Daoy (cell line): ENCODE data around the gene PTPRN2. TPM values are rescaled to one million over a fixed set of nuclear protein-coding genes. Genes with fewer than 3 reads are reported as not detected.

Source experiments
- DNase-seq: peaks from one replicate; pipeline ENCODE4 v3.0.0-alpha.2; 2015; ENCODE audit warnings: low read depth
- total RNA-seq: library from RNA; depleted of rRNA; stranded (reverse); fragments of >200 nt; shearing (Covaris generic); gene quantifications from 2 replicates; pipeline ENCODE4 v1.2.3, GENCODE V29; 2014

The PTPRN2 gene
- total RNA-seq, 1 experiment from 2014 or later, result 8.3 TPM

DNA sequence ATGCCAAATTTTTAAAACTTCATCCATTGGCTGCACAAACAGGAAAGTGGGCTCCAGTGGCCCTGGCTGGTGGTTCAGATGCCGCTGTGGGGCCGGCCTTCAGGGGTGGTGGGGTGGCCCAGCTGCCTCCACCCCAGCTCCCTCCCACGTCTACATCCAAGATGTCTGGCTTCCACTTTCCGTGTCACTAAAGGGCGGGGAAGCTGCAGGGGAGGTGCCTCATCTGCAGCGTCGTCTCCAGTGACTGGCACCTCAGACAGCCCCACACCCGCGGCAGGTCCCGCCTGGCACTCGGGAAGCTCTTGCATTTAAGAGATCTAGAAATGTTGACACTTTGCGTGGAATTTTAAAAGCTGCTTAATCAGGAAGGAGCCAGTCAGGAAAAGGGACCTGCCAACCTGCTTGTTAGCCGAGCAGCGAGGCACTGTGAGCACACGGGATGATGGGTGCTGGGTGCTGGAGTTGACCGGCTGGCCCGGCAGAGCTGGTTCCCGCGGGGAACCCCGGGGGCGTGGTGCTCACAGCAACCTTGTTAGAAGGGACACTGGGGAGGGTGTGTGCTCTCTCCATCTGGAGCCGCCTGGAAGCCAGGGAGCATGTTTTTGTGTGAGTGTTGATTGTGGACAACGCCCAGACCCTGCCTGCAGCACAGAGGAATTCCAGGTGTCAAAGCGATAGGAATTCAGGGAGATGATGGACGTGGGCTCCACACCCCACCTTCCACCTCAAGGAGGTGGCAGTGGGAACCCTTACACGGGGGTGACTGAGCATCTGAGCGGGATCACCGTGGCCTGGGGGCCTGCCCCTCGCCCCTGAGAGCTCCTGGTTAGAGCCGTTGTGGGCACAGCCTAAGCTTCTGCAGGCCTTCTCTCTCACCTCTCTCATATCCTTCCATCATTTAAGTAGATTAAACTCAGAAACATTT lies 320.5 kb downstream of the PTPRN2 start:
- DNase-seq, result no peak

DNA sequence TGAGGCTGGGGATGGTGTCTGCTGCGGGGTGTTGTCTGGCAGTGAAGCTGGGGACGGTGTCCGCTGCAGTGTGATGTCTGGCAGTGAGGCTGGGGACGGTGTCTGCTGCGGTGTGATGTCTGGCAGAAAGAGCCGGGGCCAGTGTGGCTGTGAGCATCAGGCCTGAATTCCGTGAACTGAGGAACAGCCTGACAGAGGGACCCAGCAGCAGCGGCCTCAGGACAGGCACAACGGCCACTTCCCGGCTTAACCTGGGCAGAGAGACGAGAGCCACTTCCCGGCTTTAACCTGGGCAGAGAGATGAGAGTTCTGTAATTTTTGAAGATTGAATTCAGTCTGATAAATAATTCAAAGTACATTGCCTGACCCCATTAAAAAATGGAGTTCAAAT lies 321.2 kb downstream of the PTPRN2 start:
- DNase-seq, result no peak

DNA sequence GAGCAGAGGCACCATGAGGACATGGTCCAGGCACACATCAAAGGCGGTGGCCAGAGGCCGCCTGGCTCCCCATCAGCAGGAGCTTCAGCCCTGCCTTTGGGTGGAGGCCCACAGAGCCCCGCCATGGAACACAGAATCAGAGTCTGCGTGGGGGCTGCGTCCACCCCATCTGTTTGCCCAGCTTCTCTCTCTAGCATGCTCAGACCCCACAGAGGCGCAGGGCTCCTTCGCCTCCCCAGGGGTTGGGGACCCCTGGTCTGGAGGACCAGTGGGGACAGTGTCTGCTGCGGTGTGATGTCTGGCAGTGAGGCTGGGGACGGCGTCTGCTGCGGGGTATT lies 321.9 kb downstream of the PTPRN2 start:
- no peak for DNase-seq

DNA sequence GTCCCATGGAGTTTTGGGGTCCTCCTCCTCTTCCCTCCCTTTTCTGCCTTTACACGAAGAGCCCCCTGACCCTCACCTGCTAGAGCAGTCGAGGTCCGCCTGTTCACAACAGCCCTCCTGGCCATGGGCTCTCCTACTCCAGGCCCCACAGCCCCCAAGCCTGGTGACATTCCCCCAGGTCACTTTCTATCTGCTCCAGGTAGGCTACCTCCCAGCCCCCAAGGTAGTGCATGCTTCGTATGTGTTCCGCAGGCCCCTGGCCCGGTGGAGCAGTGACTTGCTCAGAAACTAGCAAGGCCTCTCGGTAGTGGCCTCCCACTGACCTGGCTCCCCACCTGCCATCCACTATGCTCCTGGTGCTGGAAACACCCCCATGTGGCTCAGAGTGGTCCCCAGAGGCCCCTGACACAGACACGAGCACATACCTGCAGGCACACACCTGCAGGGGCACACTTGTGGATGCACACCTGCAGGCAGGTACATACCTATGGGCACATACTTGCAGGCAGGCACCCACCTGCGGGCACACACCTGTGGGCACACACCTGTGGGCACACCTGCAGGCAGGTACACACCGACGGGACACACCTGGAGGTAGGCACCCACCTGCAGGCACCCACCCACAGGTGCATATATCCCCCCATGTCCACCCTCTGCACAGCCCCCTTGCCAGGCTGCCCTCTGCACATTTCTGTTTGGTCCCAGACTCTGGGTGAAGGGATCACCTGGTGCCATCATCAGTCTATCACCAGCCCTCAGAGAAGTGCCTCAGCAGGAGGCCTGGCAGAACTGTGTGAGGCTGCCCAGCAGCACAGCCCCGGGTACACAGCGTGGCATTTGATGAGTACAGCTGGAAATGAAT lies 322.5 kb downstream of the PTPRN2 start:
- no peak for DNase-seq

DNA sequence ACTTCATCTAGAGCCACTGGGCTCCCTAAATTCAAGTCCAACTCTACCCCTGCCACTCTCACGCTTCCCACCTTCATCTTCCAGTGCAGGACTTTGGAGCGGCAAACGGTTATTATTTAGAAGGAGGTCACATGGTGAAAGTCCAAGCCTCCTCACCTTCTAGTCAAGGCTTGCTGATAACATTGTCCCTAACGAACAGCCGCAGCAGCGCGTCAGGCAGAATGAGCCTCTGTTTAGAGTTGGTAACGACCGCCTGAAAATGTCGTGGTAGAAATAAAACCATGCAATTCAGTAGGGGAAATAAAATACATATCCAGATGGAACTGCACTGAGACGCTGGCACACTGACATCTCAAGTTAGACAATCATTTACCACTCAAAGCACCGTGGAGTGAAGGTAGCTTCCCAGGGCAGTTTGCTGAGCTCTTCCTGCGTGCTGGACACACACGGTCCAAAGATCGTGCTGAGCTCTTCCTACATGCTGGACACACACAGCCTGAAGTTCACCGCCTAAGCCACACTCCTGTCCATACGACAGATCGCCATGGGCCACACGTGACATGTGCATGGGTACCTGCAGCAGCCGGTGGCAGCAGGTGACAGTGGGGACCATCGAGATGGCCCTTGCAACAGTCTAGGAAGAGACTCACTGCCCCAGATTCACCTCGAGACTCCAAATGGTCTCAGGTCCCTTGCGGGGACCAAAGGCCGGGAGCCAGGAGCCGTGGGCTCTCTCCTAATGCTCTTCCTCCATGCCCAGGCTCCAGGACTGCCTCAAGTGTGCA lies 323.5 kb downstream of the PTPRN2 start:
- no peak for DNase-seq

DNA sequence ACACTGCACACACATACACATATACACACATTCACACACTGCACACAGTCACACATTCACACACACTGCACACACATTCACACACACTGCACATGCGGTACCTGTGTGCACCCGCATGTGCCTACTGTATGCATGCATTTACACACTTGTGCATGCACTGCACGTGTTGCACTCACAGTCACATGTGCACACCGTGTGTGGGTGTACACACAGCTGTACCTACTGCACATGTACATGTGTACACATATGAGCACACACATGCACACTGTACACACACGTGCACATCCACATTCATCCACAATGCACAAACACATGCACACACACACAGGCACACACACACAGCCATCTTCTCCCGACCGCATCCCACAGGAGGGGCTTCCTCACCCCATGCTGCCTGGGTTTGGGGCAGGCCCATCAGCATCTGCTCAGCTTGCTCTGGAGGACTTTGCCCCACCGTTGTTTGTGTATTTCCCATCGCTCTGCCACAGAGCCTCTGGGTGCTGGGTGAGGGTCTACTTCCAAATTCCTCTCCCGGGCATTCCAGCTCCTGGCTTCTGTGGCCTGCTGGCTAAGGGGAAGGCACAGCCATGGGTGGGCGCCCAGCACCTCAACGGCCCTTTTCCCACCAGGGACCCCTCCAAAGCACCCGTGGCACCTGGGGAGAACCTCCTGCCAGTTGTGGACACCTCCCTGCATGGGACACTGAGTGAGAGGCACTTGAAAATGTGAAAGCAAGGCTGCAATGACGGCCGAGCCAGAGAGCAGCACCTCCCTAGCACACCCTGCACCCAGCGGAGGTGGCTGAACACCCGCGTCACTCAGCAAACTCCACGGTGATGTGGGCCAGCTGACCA lies 324.3 kb downstream of the PTPRN2 start:
- DNase-seq, result no peak

DNA sequence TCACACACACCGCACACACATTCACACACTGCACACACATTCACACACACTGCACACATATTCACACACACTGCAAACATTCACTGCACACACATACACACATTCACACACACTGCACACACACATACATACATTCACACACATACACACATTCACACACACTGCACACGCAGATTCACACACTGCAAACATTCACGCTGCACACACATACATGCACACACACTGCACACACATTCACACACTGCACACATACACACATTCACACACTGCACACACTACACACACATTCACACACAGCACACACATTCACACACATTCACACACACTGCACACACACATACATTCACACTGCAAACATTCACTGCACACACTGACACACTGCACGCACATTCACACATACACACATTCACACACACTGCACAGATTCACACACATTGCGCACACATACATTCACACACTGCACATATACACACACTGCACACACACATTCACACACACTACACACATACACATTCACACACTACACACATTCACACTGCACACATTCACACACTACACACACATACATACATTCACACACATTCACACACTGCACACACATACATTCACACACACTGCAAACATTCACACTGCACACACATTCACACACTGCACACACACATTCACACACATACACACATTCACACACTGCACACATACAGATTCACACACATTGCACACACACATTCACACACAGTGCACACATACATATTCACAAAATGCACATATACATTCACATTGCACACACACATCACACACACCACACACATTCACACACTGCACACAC lies 325.1 kb downstream of the PTPRN2 start:
- no peak for DNase-seq

DNA sequence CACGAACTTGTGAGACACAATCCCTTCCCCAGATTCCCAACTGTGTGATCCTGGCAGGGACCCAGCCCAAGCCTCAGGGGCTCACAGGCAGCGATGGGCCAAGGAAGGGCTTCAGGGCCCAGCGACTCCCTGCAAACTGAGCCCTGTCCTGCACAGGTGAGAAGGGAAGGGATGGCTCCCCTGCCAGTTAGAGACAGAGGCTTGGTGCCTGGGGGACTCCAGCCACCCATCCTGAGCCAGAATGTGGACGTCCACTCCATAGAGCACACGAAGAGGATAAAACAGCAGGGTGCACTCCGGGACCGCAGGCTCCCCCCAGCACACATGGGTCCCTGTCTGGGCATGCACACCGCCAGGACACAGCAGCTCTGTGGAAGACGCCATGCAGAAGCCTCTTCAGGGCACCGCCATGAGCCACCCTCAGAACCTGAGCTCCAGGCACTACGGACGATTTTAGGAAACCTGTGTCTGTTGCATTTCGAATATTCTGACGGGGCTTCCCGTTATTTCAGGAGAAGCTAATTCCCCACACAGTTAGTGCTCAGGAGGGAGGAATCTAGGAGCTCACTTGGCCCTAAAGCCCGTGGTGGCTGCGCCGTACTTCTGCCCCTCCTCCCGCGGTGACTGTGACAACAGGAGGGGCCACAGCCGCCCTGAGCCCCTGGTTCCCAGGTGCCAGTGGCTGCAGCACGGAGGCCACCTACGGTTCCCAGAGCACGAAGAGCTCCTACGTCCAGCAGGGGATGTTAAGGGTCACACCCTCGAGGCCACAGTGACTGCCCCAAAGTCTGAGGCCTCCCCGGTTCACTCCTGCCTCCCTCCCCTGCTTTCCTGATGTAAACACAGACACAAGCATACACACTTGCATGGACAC lies 326.0 kb downstream of the PTPRN2 start:
- DNase-seq, result no peak

DNA sequence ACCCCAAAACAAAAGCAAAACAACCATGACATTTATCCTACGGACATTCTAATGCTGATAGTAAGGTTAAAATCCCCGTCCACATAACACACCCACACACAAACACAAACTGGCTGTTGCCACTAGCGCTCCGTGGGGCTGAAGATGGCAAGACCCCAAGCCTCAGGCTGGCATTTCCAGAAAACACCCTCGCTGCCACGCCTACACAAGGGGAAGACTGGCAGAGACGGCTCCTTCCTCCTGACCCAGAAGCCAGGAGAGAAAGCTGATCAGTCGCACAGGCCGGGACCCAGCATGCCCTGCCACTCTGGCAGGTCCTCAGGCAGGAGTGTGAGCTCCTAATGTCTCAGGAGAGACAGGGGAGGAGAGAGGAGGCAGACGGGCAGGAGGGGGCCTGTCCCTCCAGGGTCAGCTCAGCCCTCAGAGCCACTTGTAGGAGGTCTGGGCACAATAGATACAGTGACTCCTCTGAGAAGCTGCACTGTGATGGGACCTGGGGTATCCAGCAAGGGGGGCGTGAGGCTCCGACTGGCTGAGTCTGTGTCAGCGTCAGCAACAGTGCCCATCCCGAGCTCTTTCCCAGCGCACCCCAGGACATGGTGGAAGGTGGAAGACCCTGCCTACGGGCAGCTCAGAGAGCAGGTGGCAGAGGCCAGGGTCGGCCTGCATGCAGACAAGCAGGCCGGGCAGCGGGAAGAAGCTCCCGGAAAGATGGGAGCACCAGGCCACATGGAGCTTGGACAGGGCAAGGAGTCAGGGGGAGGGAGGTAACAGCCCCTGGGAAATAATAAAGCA lies 326.9 kb downstream of the PTPRN2 start:
- DNase-seq, result no peak

DNA sequence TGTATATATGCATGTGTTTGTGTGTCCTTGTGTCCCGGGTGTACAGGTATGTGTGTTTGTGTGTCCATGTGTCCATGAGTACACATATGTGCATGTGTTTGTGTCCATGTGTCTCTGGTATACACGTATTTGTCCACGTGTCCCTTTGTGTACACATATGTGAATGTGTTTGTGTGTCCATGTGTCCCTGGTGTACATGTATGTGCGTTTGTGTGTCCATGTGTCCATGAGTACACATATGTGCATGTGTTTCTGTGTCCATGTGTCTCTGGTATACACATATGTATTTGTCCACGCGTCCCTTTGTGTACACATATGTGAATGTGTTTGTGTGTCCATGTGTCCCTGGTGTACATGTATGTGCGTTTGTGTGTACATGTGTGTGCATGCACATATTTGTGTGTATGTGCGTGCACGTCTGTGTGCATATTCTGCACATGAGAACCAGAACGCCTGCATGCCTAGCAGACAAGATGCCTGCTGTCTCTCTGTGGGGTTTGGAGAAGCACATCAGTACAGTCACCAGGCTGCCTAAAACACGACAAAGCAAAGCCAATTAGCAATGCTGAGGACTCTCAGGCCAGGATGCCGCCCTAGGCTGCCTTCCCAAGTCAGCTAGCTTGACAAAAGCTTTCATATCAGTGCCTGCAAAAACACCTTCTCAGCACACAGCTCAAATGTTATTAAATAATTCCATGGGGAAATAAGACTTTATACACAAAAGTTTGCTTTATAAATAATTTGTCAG lies 327.8 kb downstream of the PTPRN2 start:
- no peak for DNase-seq

DNA sequence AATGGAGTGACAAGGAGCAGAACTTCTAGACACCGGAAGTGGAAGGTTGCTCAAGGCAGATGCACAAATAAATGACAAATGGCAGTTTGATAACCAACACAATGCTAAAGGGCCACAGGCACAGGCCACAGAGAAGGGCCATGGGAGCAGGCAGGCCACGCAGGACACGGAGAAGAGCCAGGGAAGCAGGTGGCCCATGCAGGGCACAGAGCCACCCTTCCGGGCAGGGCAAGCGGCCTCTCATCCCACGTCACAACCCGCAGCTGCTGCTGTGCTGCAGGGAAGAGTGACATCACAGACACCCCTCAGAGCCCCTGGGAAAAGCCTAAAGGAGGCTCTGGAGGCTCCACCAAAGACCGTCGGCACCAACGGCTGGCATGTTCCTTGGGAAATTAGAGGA lies 328.5 kb downstream of the PTPRN2 start:
- no peak for DNase-seq

DNA sequence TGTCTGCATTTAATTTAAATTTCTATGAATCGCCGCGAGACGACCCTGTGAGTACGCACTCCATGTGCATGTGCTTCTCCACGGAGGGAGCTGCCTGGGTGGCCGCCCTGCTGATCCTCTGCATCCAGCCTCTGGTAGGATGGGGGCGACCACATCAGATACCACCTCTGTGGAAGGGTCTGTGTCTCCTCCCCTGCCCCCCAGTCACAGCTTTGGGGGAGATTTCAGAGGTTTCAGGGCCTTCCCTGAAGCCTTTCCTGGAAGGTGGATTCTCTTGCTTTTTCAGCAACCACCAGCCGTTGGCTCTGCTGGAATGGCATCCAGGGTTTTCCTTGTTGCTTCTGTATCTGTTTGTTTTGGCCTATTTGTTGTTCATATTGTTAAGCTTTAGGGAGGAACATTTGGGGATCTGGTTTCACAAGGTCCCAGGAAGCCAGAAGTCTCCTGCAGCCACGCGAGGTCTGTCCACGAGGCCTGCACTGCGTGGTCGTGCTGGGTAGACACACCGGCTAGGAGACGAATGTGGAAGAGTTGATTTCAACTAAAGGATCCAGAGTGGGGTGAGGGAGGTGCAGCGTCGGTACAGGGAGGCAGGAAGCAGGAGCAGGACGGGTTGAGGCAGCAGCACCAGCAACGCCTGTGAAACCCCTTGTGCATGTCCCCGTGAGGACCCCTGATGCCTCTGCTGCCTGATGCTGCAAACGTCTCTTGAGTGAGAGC lies 329.1 kb downstream of the PTPRN2 start:
- DNase-seq, result no peak

DNA sequence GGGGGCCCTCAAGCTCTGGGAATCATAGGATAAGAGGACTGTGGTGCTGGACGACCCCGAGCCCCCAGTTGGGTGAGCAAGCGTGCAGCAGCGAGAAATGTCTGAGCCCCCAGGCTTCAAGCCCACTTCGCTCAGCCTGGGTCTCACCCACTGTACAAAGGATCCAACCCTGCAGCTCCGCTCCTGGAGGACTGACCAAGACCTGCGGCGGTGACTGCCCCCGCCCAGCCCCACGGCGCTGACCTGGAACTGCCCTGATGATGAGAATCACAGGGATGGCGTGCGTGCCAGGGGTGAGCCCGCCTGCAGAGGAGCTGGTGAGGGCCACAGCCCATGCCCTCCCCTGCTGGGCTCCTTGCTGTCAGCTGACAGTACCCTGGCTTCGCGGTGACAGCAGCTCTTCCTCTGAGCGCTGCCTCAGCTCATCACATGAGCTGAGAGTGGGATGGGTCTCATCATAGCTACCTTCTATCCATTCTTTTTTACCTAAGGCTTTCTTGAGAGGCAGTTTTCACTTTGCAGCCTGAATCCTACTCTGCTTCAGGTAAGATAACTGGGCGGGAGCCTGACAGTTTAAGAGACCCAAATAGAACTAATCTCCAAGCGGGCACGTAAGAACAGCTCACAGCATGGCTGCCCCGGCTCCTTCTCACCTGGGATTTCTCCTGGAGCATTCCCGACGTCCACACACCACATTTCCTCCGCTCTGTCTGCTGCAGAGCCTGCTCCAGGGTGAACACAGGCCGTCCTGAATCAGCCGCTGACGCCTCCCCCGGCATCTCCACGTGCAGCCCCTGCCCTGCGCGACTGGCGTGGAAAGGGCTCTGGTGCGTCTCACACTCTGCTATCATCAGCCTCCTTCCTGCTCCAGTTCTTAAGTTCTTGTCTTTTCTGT lies 329.9 kb downstream of the PTPRN2 start:
- no peak for DNase-seq

DNA sequence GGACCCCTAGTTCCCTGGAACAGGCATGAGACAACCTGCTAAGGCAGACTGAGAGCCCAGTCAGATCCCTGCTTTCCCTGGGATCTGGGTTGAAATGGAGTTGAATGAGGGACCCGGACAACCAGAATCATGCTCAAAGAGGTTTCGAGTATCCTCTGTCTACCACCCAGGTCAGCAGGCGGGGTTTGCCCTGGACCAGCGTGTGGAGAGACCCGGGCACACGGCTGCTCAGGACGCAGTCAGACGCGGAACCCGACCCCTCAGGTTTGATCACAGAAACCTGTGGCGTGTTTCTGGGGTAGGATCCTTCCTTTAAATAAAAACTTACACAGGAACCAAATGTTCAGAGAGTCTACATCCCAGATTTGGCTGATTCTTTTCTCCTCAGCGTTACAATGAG lies 330.6 kb downstream of the PTPRN2 start:
- no peak for DNase-seq

DNA sequence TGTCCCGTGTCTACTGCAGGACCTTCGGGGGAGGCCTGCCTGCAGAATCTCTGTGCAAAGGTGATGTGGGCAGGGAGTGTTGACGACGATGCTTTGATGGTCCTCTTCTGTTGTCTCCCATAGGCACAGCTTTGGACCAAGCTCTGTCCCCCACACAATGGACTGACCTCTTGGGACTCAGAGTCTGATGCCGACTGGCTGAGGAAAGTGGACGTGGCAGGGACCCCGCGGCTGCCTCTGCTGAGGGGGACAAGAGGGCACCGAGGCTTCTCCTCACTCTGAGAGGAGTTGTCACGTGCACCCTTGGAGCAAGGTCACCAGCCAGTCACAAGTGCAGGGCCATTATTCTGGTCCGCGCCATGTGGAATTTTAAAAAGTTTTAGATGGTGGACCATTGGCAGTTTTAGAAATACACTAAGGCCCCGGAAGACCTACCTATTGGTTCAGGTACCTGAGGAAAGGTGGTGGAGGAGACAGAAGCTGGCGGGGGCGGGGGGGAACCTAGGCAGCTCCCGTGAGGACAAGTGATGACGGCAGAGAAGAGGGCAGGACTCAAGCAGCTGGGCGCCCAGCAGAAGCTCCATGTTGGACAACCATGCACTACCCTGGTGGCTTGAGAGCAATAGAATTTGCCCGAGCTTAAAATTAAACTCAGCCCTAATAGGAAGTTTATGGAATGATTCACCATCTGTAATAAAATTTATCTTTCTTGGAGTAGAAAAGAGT lies 331.4 kb downstream of the PTPRN2 start:
- DNase-seq, result no peak
